Inflammatory macrophage treated with lipopolysaccharide for 1 hour (primary cell): ENCODE data around the gene TMEM114.

Experiments used
- DNase-seq, 2 donors: peaks; one replicate each; pipeline ENCODE4 v3.0.0-alpha.2; 2020 to 2022

TMEM114 gene

GRCh38 chr16:8589900-8590688 is at the start of gene TMEM114:
TMEM114 (minus strand) TSS chr16:8590511; CDS start chr16:8589838, 673 bp downstream.
- DNase-seq = no peak

- DNase-seq = no peak
Observed at GRCh38 chr16:8639694-8640093, 49.4 kb upstream of the TMEM114 start.

- DNase-seq = no peak
Observed at GRCh38 chr16:8634991-8635736, 44.9 kb upstream of the TMEM114 start.

GRCh38 chr16:8632675-8633182 is 42.4 kb upstream of the TMEM114 start:
- peak; percentile 92 to 98 for DNase-seq

- no peak for DNase-seq
Observed at GRCh38 chr16:8631818-8632465, 41.6 kb upstream of the TMEM114 start.

- DNase-seq = no peak
Observed at GRCh38 chr16:8631373-8631772, 41.1 kb upstream of the TMEM114 start.

GRCh38 chr16:8630255-8630953 is 40.1 kb upstream of the TMEM114 start:
- peak; percentile 48 to 85 for DNase-seq

GRCh38 chr16:8628981-8629725 is 38.8 kb upstream of the TMEM114 start:
- DNase-seq = no peak

GRCh38 chr16:8627456-8627855 is 37.1 kb upstream of the TMEM114 start:
- no peak for DNase-seq

GRCh38 chr16:8626946-8627345 is 36.6 kb upstream of the TMEM114 start:
- DNase-seq = no peak

GRCh38 chr16:8625491-8626087 is 35.3 kb upstream of the TMEM114 start:
- DNase-seq = no peak

GRCh38 chr16:8623634-8624033 is 33.3 kb upstream of the TMEM114 start:
- peak; percentile 30 to 61 for DNase-seq

- DNase-seq = no peak
Observed at GRCh38 chr16:8622315-8622656, 32.0 kb upstream of the TMEM114 start.

GRCh38 chr16:8621572-8622314 is 31.4 kb upstream of the TMEM114 start, which contains the start of gene METTL22:
METTL22 (plus strand) TSS chr16:8621698; CDS start chr16:8625666, 3,968 bp downstream.
- peak; percentile 82 to 92 for DNase-seq

GRCh38 chr16:8621222-8621571 is 30.9 kb upstream of the TMEM114 start:
- DNase-seq = no peak

GRCh38 chr16:8620535-8620934 is 30.2 kb upstream of the TMEM114 start:
- DNase-seq = no peak

GRCh38 chr16:8619671-8620370 is 29.5 kb upstream of the TMEM114 start:
- no peak for DNase-seq

GRCh38 chr16:8614435-8615029 is 24.2 kb upstream of the TMEM114 start:
- DNase-seq = peak in 1 of 2 donors; percentile 48

GRCh38 chr16:8611886-8612600 is 21.7 kb upstream of the TMEM114 start:
- no peak for DNase-seq
